Right atrium auricular region (tissue), 2 donors: Measurements from ENCODE around the gene ITFG1. TPM values are rescaled to one million over a fixed set of nuclear protein-coding genes. Genes with fewer than 3 reads are reported as not detected.
"Not testable (repeated sequence)": the region's sequence is repeated elsewhere in the genome, so short reads cannot be mapped to it uniquely, and the experiment has no call there.

Source experiments
- DNase-seq: peaks from one replicate; pipeline ENCODE4 v3.0.0-alpha.2; 2019; ENCODE audit warnings: low spot score
- H3K27ac ChIP-seq, 2 donors: fragments of 200-600 bp; sonication (generic); 1 replicate in 1 of 2; 2 replicates in 1 of 2; pipeline ENCODE4 v1.5.1; 2016 to 2019
- H3K27me3 ChIP-seq, 2 donors: fragments of 200-600 bp; sonication (generic); one replicate each; pipeline versions ENCODE4 v1.5.1 to v1.6.0; 2017 to 2019
- H3K36me3 ChIP-seq: fragments of 200-600 bp; sonication (generic); one replicate; pipeline ENCODE4 v1.5.1; 2016
- H3K4me1 ChIP-seq, 2 donors: fragments of 200-600 bp; sonication (generic); one replicate each; pipeline versions ENCODE4 v1.5.1 to v1.6.0; 2017 to 2019
- H3K4me3 ChIP-seq, 2 donors: fragments of 200-600 bp; sonication (generic); 1 replicate in 1 of 2; 2 replicates in 1 of 2; pipeline ENCODE4 v1.5.1; 2017 to 2019; ENCODE audit warnings: mild to moderate bottlenecking in 1 of 2, moderate library complexity in 1 of 2
- H3K9me3 ChIP-seq, 2 donors: fragments of 200-600 bp; sonication (generic); one replicate each; pipeline ENCODE4 v1.5.1; 2019
- CTCF ChIP-seq, 2 donors: fragments of 200-600 bp; sonication (generic); IDR thresholded peaks; one replicate each; pipeline ENCODE4 v1.5.1; 2019; ENCODE audit warnings: antibody characterized with exemption in 2 of 2
- total RNA-seq, 2 donors: library from RNA; depleted of rRNA; stranded (reverse); fragments of >200 nt; gene quantifications; one replicate each; pipeline ENCODE4 v1.1.0, GENCODE V29; 2016

ITFG1 gene
- total RNA-seq, 2 donors from 2014 or later = 40.3 to 79.6 TPM

- H3K27ac ChIP-seq = peak overlapping the region in 1 of 2 donors; percentile 4
- H3K4me1 ChIP-seq = peaks cover 0 to 22% of the 10 kb centered on the region in 2 donors
- TF ChIP-seq CTCF (IDR thresholded peaks at IDR 0.05) = peak; percentile 73 to 93
- peak overlapping the region; percentile 46 to 60 for H3K4me3 ChIP-seq
- no peaks in the 10 kb centered on the region for H3K9me3 ChIP-seq
- peak; percentile 84 for DNase-seq
- no peaks in the 10 kb centered on the region for H3K36me3 ChIP-seq
- H3K27me3 ChIP-seq = no peaks in the 10 kb centered on the region
These were observed 318.9 kb downstream of the ITFG1 start for GRCh38 chr16:47141773-47142485.

DNA sequence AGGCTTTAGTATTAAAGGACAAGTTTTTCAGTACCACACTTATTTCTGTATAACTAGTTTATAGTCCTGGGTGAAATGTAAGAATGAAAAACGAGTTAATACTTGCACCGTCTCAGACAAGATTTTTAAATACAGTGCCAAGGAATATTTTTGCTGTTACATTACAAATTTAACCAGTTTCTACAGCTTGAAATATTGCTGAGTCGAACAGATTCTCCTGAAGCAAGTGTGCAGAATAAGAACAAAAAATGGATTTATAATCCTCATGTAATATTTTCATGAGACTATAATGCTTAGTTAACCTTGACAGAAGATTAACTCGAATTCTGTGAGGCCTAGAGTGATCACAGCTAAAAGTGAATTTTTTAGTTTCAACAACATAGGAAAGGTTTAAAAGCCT, 320.2 kb downstream of the ITFG1 start:
- Histone ChIP-seq H3K4me1 (peaks cover 0 to 22% of the 10 kb centered on the region in 2 donors), H3K4me3 (no peak overlapping the region), H3K36me3 (no peaks in the 10 kb centered on the region), H3K27me3 (no peaks in the 10 kb centered on the region), H3K27ac (no peak overlapping the region), H3K9me3 (no peaks in the 10 kb centered on the region)
- no peak for TF ChIP-seq CTCF (IDR thresholded peaks at IDR 0.05)
- no peak for DNase-seq

DNA sequence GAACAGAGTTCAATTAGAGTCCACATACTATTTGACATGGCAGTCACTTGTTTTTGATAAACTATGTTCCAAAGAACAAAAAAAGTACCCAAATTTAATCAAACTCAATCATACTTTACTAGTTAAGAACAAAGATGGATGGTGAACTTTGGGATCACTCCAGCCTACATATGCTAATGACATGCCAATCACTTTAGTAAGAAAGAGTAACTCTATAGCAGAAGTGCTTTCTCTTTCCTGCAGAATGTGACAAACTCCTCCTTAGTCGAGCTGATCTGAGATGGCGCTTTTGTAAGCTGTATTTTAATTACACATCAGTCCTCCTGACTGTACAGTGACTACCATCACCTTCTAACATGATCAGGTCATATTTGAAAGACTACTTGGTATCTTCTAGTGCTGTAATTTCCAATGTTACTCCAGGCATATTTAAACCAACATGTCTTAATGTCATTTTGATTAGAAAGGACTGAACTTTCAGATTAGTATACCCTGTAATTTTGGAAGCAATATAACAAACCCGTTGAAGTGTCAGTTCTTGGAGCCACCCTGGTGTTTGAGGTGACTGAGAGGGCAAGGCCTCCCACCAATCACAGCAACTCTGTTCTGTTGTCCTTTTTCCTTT, 321.2 kb downstream of the ITFG1 start:
- no peak overlapping the region for H3K27ac ChIP-seq
- H3K4me3 ChIP-seq = no peak overlapping the region
- H3K36me3 ChIP-seq = no peaks in the 10 kb centered on the region
- TF ChIP-seq CTCF (IDR thresholded peaks at IDR 0.05) = no peak
- H3K9me3 ChIP-seq = no peaks in the 10 kb centered on the region
- no peaks in the 10 kb centered on the region for H3K27me3 ChIP-seq
- peaks cover 0 to 22% of the 10 kb centered on the region in 2 donors for H3K4me1 ChIP-seq
- DNase-seq = no peak

GRCh38 chr16:47137925-47138324, 322.9 kb downstream of the ITFG1 start:
- not testable (repeated sequence) for H3K4me3 ChIP-seq, H3K27me3 ChIP-seq, H3K9me3 ChIP-seq, H3K27ac ChIP-seq, DNase-seq, H3K36me3 ChIP-seq
- peaks cover 0 to 15% of the 10 kb centered on the region in 2 donors for H3K4me1 ChIP-seq

- no peak for DNase-seq
- Histone ChIP-seq H3K4me3 (no peak overlapping the region), H3K27ac (no peak overlapping the region)
These were observed 324.6 kb downstream of the ITFG1 start for GRCh38 chr16:47136099-47136842.

More at GRCh38 chr16:47136099-47136842, 324.6 kb downstream of the ITFG1 start:
- H3K9me3 ChIP-seq = no peaks in the 10 kb centered on the region
- no peaks in the 10 kb centered on the region for H3K36me3 ChIP-seq
- no peaks in the 10 kb centered on the region for H3K4me1 ChIP-seq
- no peaks in the 10 kb centered on the region for H3K27me3 ChIP-seq
- TF ChIP-seq CTCF (IDR thresholded peaks at IDR 0.05) = no peak
